Keratinocyte (primary cell): ENCODE measurements around the gene NAA35. TPM values are rescaled to one million over a fixed set of nuclear protein-coding genes. Genes with fewer than 3 reads are reported as not detected.

ENCODE experiments used
- DNase-seq: peaks from one replicate; pipeline ENCODE4 v3.0.0-alpha.2; 2011; ENCODE audit warnings: low read depth, missing footprints, low spot score
- FAIRE-seq: peaks from 2 replicates; lab custom pipeline; 2011; peaks lifted over from hg19 to GRCh38; lab: Jason Lieb, UNC
- H2AFZ ChIP-seq: 2 replicates; pipeline ENCODE4 v1.6.0; 2012; ENCODE audit warnings: low read length, control low read depth, inconsistent platforms; ENCODE audit not compliant: control insufficient read depth
- H3K27ac ChIP-seq: 2 replicates; pipeline ENCODE4 v1.5.1; 2011; ENCODE audit warnings: low read length; ENCODE audit not compliant: control insufficient read depth, insufficient read depth
- H3K27me3 ChIP-seq: 3 replicates; pipeline ENCODE4 v1.6.0; 2011; ENCODE audit warnings: low read length; ENCODE audit not compliant: control insufficient read depth, insufficient read depth; ENCODE audit errors: extremely low read depth
- H3K36me3 ChIP-seq, 2 experiments: 2 replicates in 1 of 2; 3 replicates in 1 of 2; pipeline ENCODE4 v1.5.1; 2011; ENCODE audit warnings: low read length in 2 of 2, mild to moderate bottlenecking in 1 of 2; ENCODE audit not compliant: control insufficient read depth in 2 of 2, insufficient read depth in 2 of 2; ENCODE audit errors: extremely low read depth in 1 of 2
- H3K4me1 ChIP-seq: 3 replicates; pipeline ENCODE4 v1.5.1; 2011; ENCODE audit warnings: low read length; ENCODE audit not compliant: control insufficient read depth, insufficient read depth; ENCODE audit errors: extremely low read depth
- H3K4me2 ChIP-seq: 3 replicates; pipeline ENCODE4 v1.6.0; 2011; ENCODE audit warnings: low read depth, low read length; ENCODE audit not compliant: control insufficient read depth, insufficient read depth; ENCODE audit errors: extremely low read depth
- H3K4me3 ChIP-seq, 3 experiments: fragments of 200-600 bp in 1 of 3; sonication (generic) in 1 of 3; 2 replicates in 2 of 3; 3 replicates in 1 of 3; pipeline ENCODE4 v1.5.1; 2011 to 2016; ENCODE audit warnings: low read length in 3 of 3, mild to moderate bottlenecking in 3 of 3, control low read depth in 2 of 3, inconsistent platforms in 1 of 3, low read depth in 1 of 3, mixed read lengths in 1 of 3, mixed run types in 1 of 3, moderate library complexity in 1 of 3; ENCODE audit not compliant: control insufficient read depth in 2 of 3, insufficient read depth in 2 of 3; ENCODE audit errors: extremely low read depth in 1 of 3
- H3K79me2 ChIP-seq: 2 replicates; pipeline ENCODE4 v1.6.0; 2012; ENCODE audit warnings: low read length; ENCODE audit not compliant: control insufficient read depth, insufficient read depth
- H3K9ac ChIP-seq: 3 replicates; pipeline ENCODE4 v1.6.0; 2011; ENCODE audit warnings: low read length; ENCODE audit not compliant: control insufficient read depth, insufficient read depth; ENCODE audit errors: extremely low read depth
- H3K9me1 ChIP-seq: 3 replicates; pipeline ENCODE4 v1.6.0; 2011; ENCODE audit warnings: low read length; ENCODE audit not compliant: control insufficient read depth, insufficient read depth; ENCODE audit errors: extremely low read depth
- H3K9me3 ChIP-seq: 2 replicates; pipeline ENCODE4 v1.5.1; 2012; ENCODE audit warnings: low read depth, low read length; ENCODE audit not compliant: control insufficient read depth
- H4K20me1 ChIP-seq: 3 replicates; pipeline ENCODE4 v1.6.0; 2011; ENCODE audit warnings: low read length; ENCODE audit not compliant: control insufficient read depth, insufficient read depth; ENCODE audit errors: extremely low read depth
- CTCF ChIP-seq, 3 experiments: IDR thresholded peaks in 1 of 3; conservative IDR thresholded peaks in 1 of 3; optimal IDR thresholded peaks in 1 of 3; 2 replicates in 2 of 3; 3 replicates in 1 of 3; pipeline versions ENCODE3 to v1.5.1; 2011; ENCODE audit warnings: low read length in 3 of 3, mild to moderate bottlenecking in 3 of 3, moderate library complexity in 2 of 3, control low read depth in 1 of 3, inconsistent platforms in 1 of 3; ENCODE audit not compliant: insufficient read depth in 2 of 3; ENCODE audit errors: extremely low read depth in 1 of 3
- EZH2 ChIP-seq: IDR thresholded peaks from one replicate; pipeline ENCODE4 v1.6.1; 2012; ENCODE audit warnings: inconsistent platforms, mild to moderate bottlenecking, low read length, moderate library complexity
- dilution Hi-C: fragments of 300-500 bp; cut with MboI; formaldehyde crosslinking; loops from one replicate; pipeline ENCODE4 v1.7.0; 2020; ENCODE audit warnings: low sequenced_read_pairs; ENCODE audit not compliant: extremely low pct_ligation_motif_present
- polyA plus RNA-seq, 5 experiments: library from polyadenylated mRNA; depleted of rRNA in 3 of 5; stranded (reverse) in 3 of 5; stranded (forward) in 1 of 5; unstranded in 1 of 5; fragments of >200 nt; gene quantifications; 1 replicate in 1 of 5; 2 replicates in 3 of 5; 3 replicates in 1 of 5; pipeline versions ENCODE4 v1.2.1 to v1.2.3, GENCODE V29; 2011 to 2012; ENCODE audit warnings: missing spikeins in 2 of 5, low read depth in 1 of 5, low replicate concordance in 1 of 5

Gene NAA35
- polyA plus RNA-seq, 1 donor (not counting 4 experiments of a cell fraction or from before 2014, with no cell fraction given): 33.8 TPM

- FAIRE-seq (no peak), DNase-seq (no peak)
- TF ChIP-seq CTCF (optimal IDR thresholded peaks at IDR 0.05 in 1 of 3, IDR thresholded peaks at IDR 0.05 in 1 of 3, conservative IDR thresholded peaks at IDR 0.05 in 1 of 3; ENCODE audit: extremely low read depth in 1 of 3, insufficient read depth in 2 of 3, low read length in 3 of 3) (no peak), EZH2 (no peak)
- no peak overlapping the region for H2AFZ ChIP-seq
- no peak overlapping the region for H3K4me2 ChIP-seq
- H3K9me1 ChIP-seq: no peaks in the 10 kb centered on the region
- H4K20me1 ChIP-seq: peaks cover under 1% of the 10 kb centered on the region
- dilution Hi-C loops: no loop called here
- H3K4me3 ChIP-seq: no peak overlapping the region
- peaks cover 17% of the 10 kb centered on the region for H3K79me2 ChIP-seq
- H3K9me3 ChIP-seq: no peaks in the 10 kb centered on the region
- H3K9ac ChIP-seq: no peak overlapping the region
- H3K27me3 ChIP-seq: no peaks in the 10 kb centered on the region
- no peak overlapping the region for H3K27ac ChIP-seq
- peaks cover 6 to 12% of the 10 kb centered on the region in 2 experiments for H3K36me3 ChIP-seq
- H3K4me1 ChIP-seq: peaks cover 10% of the 10 kb centered on the region
These were observed 19.0 kb downstream of the NAA35 start for GRCh38 chr9:85959955-85960354.

GRCh38 chr9:85960688-85961093 lies 19.7 kb downstream of the NAA35 start:
- H3K9me1 ChIP-seq: no peaks in the 10 kb centered on the region
- no peaks in the 10 kb centered on the region for H3K27me3 ChIP-seq
- TF ChIP-seq CTCF (optimal IDR thresholded peaks at IDR 0.05 in 1 of 3, IDR thresholded peaks at IDR 0.05 in 1 of 3, conservative IDR thresholded peaks at IDR 0.05 in 1 of 3; ENCODE audit: extremely low read depth in 1 of 3, insufficient read depth in 2 of 3, low read length in 3 of 3) (no peak), EZH2 (no peak)
- H3K4me1 ChIP-seq: peaks cover 10% of the 10 kb centered on the region
- no peaks in the 10 kb centered on the region for H4K20me1 ChIP-seq
- no peak overlapping the region for H2AFZ ChIP-seq
- peaks cover 6 to 13% of the 10 kb centered on the region in 2 experiments for H3K36me3 ChIP-seq
- H3K9me3 ChIP-seq: no peaks in the 10 kb centered on the region
- H3K4me2 ChIP-seq: no peak overlapping the region
- FAIRE-seq (no peak), DNase-seq (no peak)
- H3K4me3 ChIP-seq: no peak overlapping the region
- no peak overlapping the region for H3K9ac ChIP-seq
- H3K79me2 ChIP-seq: peaks cover 14% of the 10 kb centered on the region
- H3K27ac ChIP-seq: no peak overlapping the region
- dilution Hi-C loops: no loop called here
